NCI-H1105 treated with DMSO at 0.1 percent for 48 hours (cell line): Measurements from ENCODE around the gene ELOVL1.

Experiments used
- DNase-seq: peaks from one replicate; lab custom pipeline; 2025; lab: John Stamatoyannopoulos, UW

ELOVL1 gene

DNA sequence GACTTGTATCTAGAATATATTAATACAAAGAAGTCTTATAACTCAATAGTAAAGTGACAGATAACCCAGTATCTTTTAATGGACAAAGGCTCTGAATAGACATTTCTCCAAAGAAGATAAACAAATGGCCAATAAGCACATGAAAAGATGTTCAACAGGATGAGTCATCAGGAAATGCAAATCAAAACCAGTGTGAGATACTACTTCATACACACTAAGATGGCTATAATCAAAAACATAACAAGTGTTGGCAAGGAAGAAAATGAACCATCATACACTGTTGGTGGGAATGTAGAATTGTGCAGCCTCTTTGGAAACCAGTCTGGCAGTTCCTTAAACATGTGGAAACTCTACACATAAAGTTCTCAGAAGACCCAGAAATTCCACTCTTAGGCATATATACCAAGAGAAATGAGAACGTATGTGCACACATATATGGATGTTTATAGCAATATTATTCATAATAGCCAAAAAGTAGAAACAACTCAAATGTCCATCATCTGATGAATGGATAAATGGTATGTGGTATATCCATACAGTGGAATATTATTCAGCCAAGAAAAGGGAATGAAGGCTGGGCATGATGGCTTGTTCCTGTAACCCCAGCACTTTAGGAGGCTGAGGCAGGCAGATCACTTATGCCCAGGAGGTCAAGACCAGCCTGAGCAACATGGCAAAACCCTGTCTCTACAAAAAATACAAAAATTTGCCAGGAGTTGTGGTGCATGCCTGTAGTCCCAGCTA lies 40.1 kb downstream of the ELOVL1 start:
- no peak for DNase-seq

DNA sequence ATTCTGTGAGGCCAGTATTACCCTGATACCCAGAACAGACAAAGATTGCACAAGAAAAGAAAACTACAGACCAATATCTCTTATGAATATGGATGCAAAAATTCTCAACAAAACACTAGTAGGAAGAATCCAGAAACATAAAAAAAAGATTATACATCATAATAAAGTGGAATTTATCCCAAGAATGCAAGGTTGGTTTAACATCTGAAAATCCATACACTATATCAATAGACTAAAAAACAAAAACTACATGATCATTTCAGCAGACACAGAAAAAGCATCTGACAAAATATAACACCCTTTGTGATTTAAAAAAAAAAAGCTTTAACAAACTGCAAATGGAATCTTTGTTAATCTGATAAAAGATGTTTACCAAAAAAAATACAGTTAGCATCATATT lies 42.4 kb downstream of the ELOVL1 start:
- no peak for DNase-seq

DNA sequence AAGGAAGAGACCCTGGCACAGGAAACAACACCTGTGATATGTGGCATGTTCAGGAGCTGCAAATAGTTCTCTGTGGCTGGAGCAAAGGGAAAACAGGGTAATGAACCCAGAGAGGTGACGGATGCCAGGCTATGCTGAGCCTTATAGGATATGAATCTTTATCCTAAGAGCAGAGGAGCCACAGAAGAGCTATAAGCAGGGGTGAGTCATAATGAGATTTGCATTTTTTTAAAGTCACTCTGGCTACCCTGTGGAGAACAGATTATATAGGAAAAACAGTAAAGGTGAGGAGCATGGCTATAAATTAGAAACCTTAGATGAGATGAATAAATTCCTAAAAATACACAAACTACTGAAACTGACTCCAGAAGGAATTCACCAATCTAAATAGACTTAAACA lies 43.0 kb downstream of the ELOVL1 start:
- DNase-seq = no peak

DNA sequence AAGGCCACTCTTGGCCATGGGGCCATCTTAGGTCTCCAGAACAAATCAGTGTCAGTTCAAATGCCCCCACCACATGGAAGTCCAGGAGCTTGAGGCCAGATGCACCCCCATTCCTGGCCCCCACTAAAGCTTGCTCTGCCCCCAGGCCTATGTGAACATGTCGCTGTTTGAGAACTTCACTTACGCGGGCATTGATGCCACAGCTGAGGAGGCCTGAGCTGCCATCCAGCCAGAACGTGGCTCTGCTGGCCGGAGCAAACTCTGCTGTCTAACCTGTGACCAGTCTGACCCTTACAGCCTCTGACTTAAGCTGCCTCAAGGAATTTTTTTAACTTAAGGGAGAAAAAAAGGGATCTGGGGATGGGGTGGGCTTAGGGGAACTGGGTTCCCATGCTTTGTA lies 45.3 kb downstream of the ELOVL1 start:
- DNase-seq = no peak

DNA sequence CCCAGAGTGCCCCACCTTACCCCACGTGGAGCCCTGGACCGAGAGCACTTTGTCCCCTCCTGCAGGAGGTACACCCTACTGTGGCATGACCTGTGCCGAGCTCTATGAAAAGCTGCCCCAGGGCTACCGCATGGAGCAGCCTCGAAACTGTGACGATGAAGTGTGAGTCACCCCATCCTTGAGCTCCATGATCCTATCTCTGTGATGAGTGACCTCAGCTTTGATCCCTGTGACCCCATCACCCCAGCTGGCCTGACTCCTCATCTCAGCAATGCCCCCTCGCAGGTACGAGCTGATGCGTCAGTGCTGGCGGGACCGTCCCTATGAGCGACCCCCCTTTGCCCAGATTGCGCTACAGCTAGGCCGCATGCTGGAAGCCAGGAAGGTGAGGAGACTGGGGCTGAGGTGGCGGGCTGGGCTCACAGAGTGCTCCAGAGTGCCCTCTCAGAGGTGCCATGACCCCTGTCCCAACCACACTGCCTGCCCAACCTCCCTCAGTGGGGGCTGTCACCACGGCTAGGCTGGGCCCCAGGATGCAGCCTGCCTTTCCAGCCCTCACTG lies 46.4 kb downstream of the ELOVL1 start:
- DNase-seq = no peak

GRCh38 chr1:43319766-43320165 lies 48.0 kb downstream of the ELOVL1 start:
- no peak for DNase-seq

DNA sequence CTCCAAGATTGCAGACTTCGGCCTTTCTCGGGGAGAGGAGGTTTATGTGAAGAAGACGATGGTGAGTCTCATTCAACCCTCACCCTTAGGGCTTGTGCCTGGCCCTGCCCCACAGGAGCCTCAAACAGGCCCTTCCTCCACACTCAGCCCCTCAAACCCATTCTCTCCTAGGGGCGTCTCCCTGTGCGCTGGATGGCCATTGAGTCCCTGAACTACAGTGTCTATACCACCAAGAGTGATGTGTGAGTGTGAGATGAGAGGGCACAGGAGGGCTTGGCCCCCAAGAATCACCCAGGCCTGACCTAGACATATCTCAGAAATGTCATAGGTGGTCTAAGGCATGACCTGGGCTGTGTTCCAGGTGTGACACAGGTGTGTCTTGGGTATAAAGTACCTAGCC lies 48.5 kb downstream of the ELOVL1 start:
- no peak for DNase-seq

- DNase-seq = no peak
Observed at GRCh38 chr1:43318831-43319230, 49.0 kb downstream of the ELOVL1 start.

DNA sequence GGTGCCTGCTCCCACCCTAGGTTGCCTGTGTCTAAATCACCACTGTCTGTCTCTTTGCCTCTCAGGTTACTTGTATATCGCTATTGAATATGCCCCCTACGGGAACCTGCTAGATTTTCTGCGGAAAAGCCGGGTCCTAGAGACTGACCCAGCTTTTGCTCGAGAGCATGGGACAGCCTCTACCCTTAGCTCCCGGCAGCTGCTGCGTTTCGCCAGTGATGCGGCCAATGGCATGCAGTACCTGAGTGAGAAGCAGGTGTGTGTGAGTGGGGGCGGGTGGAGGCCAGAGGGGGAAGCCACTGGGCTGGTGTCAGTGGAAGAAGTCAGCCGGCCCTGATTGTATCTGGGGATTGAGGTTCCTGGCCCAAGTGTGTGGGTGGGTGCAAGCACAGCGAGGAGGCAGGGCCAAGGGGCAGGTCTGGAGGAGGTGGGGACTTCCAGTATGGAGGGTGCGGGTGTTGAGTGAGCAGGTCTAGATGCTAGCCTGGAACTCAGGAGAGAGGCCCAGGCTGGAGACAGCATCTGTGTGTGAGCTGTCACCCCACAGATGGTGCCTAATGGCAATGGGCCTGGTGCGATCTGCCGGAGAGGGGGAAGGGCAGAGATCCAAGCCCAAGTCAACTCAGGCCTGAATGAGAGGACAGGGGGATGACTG lies 49.9 kb downstream of the ELOVL1 start:
- DNase-seq = no peak

GRCh38 chr1:43316738-43317520 lies 50.9 kb downstream of the ELOVL1 start:
- DNase-seq = no peak

DNA sequence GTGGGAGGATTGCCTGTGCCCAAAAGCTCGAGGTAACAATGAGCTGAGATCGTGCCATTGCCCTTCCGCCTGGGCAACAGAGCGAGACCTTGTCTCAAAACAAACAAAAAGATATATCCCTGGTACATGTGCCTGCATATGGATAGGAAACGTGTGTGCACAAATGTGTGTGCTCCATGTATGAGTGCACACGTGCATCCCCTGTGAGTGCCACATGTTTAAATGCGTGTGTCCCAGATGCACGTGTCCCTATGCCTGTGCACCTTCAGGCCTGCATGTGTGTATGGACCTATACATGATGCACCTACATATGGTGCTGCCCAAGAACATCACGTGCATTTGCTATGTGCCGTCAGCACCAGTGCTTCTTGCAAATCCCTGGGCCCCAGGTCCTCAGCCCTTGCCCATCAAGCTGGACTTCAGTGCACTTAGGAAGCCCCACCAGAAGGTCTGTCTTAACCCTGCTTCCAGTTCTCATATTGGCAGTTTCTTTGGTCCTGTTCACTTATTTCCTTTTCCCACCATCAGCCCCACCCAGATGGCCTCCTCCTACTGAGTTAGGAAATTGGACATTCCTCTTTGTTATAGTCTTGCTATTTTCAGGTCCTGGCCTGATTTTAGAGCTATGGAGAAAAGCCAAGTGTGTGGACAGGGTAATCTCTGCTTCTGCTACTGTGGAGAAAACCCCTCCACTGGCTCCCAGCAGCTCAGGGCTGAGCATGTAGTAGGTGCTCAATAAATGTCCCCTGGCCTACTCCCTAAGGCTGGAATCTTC lies 51.7 kb downstream of the ELOVL1 start:
- DNase-seq = no peak

DNA sequence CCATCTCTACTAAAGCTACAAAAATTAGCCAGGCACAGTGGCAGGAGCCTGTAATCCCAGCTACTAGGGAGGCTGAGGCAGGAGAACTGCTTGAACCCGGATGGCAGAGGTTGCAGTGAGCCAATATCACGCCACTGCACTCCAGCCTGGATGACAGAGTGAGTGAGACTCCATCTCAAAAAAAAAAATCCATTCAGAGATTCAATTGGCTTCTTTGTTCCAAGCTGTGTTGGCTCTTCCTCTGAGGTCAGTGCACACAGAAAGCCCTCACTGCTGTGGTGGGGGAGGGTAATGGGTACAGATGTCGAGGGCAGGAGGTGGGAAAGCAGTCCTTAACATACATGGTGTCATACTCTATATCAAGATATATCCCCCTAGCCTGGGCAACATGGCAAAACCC lies 52.3 kb downstream of the ELOVL1 start:
- no peak for DNase-seq

- DNase-seq = no peak
Observed at GRCh38 chr1:43314233-43314632, 53.6 kb downstream of the ELOVL1 start.

- DNase-seq = no peak
Observed at GRCh38 chr1:43313771-43314170, 54.0 kb downstream of the ELOVL1 start.
